ENCODE data around the gene GLCCI1. TPM values are rescaled to one million over a fixed set of nuclear protein-coding genes. Genes with fewer than 3 reads are reported as not detected.

The GLCCI1 gene
- total and polyA plus RNA-seq, 2 donors: 20.4 to 29.0 TPM

DNA sequence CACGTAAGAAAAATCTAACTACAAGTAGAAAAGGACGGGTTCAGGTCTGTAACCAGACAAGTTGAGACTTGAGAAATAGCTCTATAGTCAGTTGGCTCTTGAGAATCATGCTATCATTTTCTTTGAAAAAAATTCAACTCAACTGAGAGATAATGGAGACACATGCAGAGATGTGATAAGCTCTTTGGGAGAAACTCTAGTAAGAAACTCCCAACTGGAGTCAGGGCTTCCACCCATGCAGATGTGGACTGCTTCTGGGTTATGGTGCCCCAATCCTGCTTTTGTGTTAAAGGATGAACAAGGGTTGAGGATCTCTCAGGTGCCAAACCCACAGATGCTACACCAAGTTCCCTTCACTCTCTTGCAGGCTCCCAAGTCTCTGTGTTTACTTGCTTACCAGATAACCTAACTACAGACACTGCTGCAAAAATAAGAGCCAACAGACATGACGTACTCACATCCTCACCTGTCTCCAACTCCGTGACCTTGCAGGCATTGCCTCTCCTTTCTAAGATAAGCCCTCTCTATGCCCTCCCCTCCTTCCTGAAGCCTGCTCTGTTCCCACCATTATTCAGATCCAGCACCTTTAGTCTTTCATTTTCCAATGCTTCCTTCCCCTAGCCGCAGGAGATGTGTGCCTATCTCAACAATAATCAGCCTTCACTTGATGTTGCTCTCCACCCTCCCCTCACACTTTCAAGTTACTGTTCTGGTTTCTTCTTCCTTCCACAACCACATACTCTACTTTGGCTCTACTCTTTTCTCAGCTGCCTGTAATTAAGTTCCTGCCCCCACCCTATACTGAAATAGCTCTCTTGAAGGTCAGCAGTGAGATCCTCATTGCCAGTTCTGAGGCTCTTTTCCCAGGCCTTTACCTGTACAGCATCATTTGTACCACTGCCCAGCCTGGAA lies 163.4 kb downstream of the GLCCI1 start:
- H3K27me3 ChIP-seq (ENCODE audit: control insufficient read depth in 2 of 2, insufficient read depth in 1 of 2, low read length in 1 of 2): no peaks in the 10 kb centered on the region
- H3K9me3 ChIP-seq (ENCODE audit: control insufficient read depth in 2 of 2, insufficient read depth in 1 of 2, low read length in 1 of 2): no peaks in the 10 kb centered on the region
- peaks cover 28 to 50% of the 10 kb centered on the region in 2 donors for H3K4me1 ChIP-seq (ENCODE audit: control insufficient read depth in 2 of 2, insufficient read depth in 2 of 2, low read length in 2 of 2)
- 43% methylated on average over 5 of the region's 5 CpGs for WGBS
- peak; percentile 59 to 91 (median 76) for DNase-seq (ENCODE audit: low read depth in 6 of 9, low spot score in 9 of 9)
- no peaks in the 10 kb centered on the region for H3K36me3 ChIP-seq (ENCODE audit: control insufficient read depth in 2 of 2, insufficient read depth in 2 of 2, low read length in 1 of 2)
- H3K27ac ChIP-seq (ENCODE audit: low read depth in 1 of 2, low read length in 1 of 2): peak overlapping the region; percentile 90 to 95
- peak overlapping the region in 1 of 2 donors; percentile 28 for H3K4me3 ChIP-seq (ENCODE audit: low read length in 2 of 2)

DNA sequence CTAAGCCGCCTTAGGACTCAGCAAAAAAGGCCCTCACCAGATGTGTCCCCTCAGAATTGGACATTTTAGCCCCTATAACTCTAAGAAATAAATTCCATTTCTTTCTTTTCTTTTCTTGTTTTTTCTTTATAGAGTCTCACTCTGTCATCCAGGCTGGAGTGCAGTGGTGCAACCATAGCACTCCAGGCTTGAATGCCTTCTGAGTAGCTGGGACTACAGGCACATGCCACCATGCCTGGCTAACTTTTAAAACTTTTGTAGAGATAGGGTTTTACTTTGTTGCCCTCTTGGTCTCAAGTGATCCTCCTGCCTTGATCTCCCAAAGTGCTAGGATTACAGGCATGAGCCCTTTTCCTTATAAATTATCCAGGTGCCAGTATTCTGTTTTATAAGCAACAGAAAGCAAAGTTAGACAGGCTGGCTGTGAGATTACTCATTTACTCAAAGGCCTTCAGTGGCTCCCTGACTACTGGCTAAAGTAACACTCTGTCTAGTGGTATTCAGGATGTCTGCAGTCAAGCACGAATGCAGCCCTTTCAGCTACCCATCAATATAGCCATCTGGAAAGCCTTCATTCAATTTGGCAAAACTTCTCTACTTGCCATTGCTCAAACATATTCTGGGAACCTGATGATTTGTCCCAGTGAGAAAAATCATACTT lies 164.7 kb downstream of the GLCCI1 start:
- Histone ChIP-seq H3K27ac (ENCODE audit: low read depth in 1 of 2, low read length in 1 of 2) (peak overlapping the region in 1 of 2 donors; percentile 77), H3K4me3 (ENCODE audit: low read length in 2 of 2) (no peak overlapping the region), H3K4me1 (ENCODE audit: control insufficient read depth in 2 of 2, insufficient read depth in 2 of 2, low read length in 2 of 2) (peaks cover 28 to 43% of the 10 kb centered on the region in 2 donors), H3K9me3 (ENCODE audit: control insufficient read depth in 2 of 2, insufficient read depth in 1 of 2, low read length in 1 of 2) (no peaks in the 10 kb centered on the region), H3K27me3 (ENCODE audit: control insufficient read depth in 2 of 2, insufficient read depth in 1 of 2, low read length in 1 of 2) (no peaks in the 10 kb centered on the region), H3K36me3 (ENCODE audit: control insufficient read depth in 2 of 2, insufficient read depth in 2 of 2, low read length in 1 of 2) (no peaks in the 10 kb centered on the region)
- DNase-seq (ENCODE audit: low read depth in 6 of 9, low spot score in 9 of 9): no peak
- 98% methylated on average over 2 of the region's 2 CpGs for WGBS

GRCh38 chr7:8134089-8134733 lies 165.6 kb downstream of the GLCCI1 start:
- DNase-seq (ENCODE audit: low read depth in 6 of 9, low spot score in 9 of 9): peak in 5 of 9 donors; percentile 45 to 82 (median 55)
- H3K4me1 ChIP-seq (ENCODE audit: control insufficient read depth in 2 of 2, insufficient read depth in 2 of 2, low read length in 2 of 2): peaks cover 28 to 38% of the 10 kb centered on the region in 2 donors
- H3K27ac ChIP-seq (ENCODE audit: low read depth in 1 of 2, low read length in 1 of 2): peak overlapping the region; percentile 58 to 77
- no peak overlapping the region for H3K4me3 ChIP-seq (ENCODE audit: low read length in 2 of 2)
- H3K36me3 ChIP-seq (ENCODE audit: control insufficient read depth in 2 of 2, insufficient read depth in 2 of 2, low read length in 1 of 2): no peaks in the 10 kb centered on the region
- H3K27me3 ChIP-seq (ENCODE audit: control insufficient read depth in 2 of 2, insufficient read depth in 1 of 2, low read length in 1 of 2): no peaks in the 10 kb centered on the region
- no peaks in the 10 kb centered on the region for H3K9me3 ChIP-seq (ENCODE audit: control insufficient read depth in 2 of 2, insufficient read depth in 1 of 2, low read length in 1 of 2)
- WGBS: 62% methylated on average over 10 of the region's 10 CpGs

DNA sequence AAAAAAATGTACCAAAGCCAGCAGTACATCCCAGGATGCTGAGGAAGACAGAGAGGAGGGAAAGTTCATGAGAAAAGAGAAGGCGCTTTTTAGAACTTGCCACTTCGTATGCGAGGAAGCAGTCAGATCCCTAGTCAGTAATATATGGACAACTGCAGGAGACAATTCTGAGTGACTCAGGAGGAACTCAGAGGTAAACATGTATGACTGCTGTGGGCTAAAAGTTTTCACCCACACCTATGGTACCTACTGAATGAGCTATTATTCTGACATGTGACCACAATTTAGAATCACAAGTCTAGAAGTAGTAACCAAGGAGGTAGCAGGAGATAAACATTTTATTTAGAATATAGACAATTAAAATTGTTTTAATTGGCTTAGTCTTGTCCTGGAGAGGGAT lies 166.8 kb downstream of the GLCCI1 start:
- Histone ChIP-seq H3K4me3 (ENCODE audit: low read length in 2 of 2) (no peak overlapping the region), H3K9me3 (ENCODE audit: control insufficient read depth in 2 of 2, insufficient read depth in 1 of 2, low read length in 1 of 2) (no peaks in the 10 kb centered on the region), H3K27me3 (ENCODE audit: control insufficient read depth in 2 of 2, insufficient read depth in 1 of 2, low read length in 1 of 2) (no peaks in the 10 kb centered on the region), H3K27ac (ENCODE audit: low read depth in 1 of 2, low read length in 1 of 2) (no peak overlapping the region), H3K4me1 (ENCODE audit: control insufficient read depth in 2 of 2, insufficient read depth in 2 of 2, low read length in 2 of 2) (peaks cover 28 to 38% of the 10 kb centered on the region in 2 donors), H3K36me3 (ENCODE audit: control insufficient read depth in 2 of 2, insufficient read depth in 2 of 2, low read length in 1 of 2) (no peaks in the 10 kb centered on the region)
- DNase-seq (ENCODE audit: low read depth in 6 of 9, low spot score in 9 of 9): no peak
- WGBS: 98% methylated on average over 3 of the region's 3 CpGs

- WGBS: 98% methylated on average over 12 of the region's 12 CpGs
- Histone ChIP-seq H3K27ac (ENCODE audit: low read depth in 1 of 2, low read length in 1 of 2) (no peak overlapping the region), H3K27me3 (ENCODE audit: control insufficient read depth in 2 of 2, insufficient read depth in 1 of 2, low read length in 1 of 2) (no peaks in the 10 kb centered on the region), H3K36me3 (ENCODE audit: control insufficient read depth in 2 of 2, insufficient read depth in 2 of 2, low read length in 1 of 2) (no peaks in the 10 kb centered on the region), H3K4me1 (ENCODE audit: control insufficient read depth in 2 of 2, insufficient read depth in 2 of 2, low read length in 2 of 2) (peaks cover 28 to 33% of the 10 kb centered on the region in 2 donors), H3K9me3 (ENCODE audit: control insufficient read depth in 2 of 2, insufficient read depth in 1 of 2, low read length in 1 of 2) (no peaks in the 10 kb centered on the region), H3K4me3 (ENCODE audit: low read length in 2 of 2) (no peak overlapping the region)
- DNase-seq (ENCODE audit: low read depth in 6 of 9, low spot score in 9 of 9): no peak
Measured at GRCh38 chr7:8136051-8136730, 167.6 kb downstream of the GLCCI1 start.

Measured in thymus (tissue), 11 donors.